OCI-LY7 (cell line): ENCODE measurements around the gene UBA3.

Experiments used
- EZH2phosphoT487 ChIP-seq: fragments of 200-600 bp; sonication (generic); IDR thresholded peaks from 2 replicates; pipeline ENCODE4 v1.6.1; 2018; ENCODE audit warnings: low read depth, borderline replicate concordance, mild to moderate bottlenecking, mixed run types, antibody characterized with exemption, low read length, moderate library complexity, mixed read lengths
- TF ChIP-seq, protein P1 (sequence below): fragments of 200-600 bp; sonication (generic); conservative IDR thresholded peaks from 2 replicates; pipeline ENCODE4 v1.5.1; 2014; ENCODE audit warnings: mild to moderate bottlenecking, antibody characterized with exemption, low read length, moderate library complexity, mixed read lengths

DNA sequence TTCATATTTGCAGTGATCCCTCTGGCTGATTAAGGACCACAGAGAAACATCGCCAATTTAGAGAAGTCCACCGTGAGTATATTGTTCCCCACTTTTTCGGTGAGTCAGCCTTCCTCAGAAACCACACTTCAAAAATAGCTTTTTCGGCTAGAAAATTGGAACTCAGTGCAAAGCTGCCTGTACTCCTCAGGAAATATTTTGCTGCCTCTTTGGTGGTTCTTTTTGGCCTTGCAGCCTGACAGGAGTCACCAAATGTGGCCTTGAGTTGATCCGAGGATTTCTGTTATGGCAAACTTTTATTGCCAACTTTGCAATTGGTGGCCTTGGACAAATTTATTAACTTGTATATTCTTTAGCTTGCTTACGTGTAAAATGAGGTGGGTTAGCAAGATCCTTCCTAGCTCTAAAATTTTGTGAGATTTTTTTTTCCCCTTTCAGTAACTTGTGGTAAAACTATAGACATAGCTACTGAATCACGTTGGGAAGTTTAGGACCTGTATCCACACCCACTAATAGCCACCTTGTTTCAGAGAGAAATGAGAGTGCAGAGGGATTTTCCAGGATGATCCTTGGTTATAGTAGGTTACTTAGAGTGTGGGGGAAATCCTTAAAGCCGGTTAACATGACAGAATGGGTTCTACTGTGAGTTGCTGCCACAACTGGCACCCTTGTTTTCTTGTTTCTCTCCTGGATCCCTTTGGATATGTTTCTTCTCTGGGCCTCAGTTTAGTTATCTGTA lies 14.5 kb upstream of the UBA3 start:
- TF ChIP-seq, protein P1, sequence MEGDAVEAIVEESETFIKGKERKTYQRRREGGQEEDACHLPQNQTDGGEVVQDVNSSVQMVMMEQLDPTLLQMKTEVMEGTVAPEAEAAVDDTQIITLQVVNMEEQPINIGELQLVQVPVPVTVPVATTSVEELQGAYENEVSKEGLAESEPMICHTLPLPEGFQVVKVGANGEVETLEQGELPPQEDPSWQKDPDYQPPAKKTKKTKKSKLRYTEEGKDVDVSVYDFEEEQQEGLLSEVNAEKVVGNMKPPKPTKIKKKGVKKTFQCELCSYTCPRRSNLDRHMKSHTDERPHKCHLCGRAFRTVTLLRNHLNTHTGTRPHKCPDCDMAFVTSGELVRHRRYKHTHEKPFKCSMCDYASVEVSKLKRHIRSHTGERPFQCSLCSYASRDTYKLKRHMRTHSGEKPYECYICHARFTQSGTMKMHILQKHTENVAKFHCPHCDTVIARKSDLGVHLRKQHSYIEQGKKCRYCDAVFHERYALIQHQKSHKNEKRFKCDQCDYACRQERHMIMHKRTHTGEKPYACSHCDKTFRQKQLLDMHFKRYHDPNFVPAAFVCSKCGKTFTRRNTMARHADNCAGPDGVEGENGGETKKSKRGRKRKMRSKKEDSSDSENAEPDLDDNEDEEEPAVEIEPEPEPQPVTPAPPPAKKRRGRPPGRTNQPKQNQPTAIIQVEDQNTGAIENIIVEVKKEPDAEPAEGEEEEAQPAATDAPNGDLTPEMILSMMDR: no peak
- TF ChIP-seq EZH2phosphoT487: no peak
